Measurements from ENCODE around the gene TOP3A.

- TF ChIP-seq TAF1 (IDR thresholded peaks at IDR 0.05; ENCODE audit: low read depth, low read length): no peak
- no peak for TF ChIP-seq POLR2A (IDR thresholded peaks at IDR 0.05; ENCODE audit: low read depth, low read length)
- TF ChIP-seq POLR2AphosphoS5 (IDR thresholded peaks at IDR 0.05; ENCODE audit: low read depth, low read length): no peak
Measured at GRCh38 chr17:18230288-18231141, 84.3 kb downstream of the TOP3A start.

Measured in GM12891 (cell line).